ENCODE results near the gene PCSK5.

Gene PCSK5

DNA sequence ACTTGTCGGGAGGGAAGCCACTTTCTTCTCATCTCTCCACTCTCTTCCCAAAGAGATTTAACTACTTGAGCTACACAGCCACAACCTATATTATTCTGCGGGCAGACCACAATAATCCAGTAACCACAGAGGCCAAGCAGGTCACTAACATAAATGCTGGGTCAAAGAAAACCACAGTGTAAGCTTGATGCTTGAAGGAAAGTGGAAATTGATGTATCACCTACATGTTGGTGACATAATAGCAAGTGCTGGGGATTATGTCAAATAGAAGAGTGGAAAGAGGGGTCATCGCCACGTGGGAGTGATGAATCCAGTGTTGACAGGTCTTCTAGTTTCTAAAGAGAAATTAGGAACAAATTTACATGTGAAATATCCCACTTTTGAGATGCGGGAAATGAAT is 462.8 kb downstream of the PCSK5 start:
- H3K4me3 ChIP-seq (ENCODE audit: low read depth, low read length), result no peak overlapping the region
- DNase-seq (ENCODE audit: low read depth, low spot score), result no peak
- ChIA-PET POLR2A (no interaction called here), CTCF (no interaction called here)
- TF ChIP-seq, protein P1, sequence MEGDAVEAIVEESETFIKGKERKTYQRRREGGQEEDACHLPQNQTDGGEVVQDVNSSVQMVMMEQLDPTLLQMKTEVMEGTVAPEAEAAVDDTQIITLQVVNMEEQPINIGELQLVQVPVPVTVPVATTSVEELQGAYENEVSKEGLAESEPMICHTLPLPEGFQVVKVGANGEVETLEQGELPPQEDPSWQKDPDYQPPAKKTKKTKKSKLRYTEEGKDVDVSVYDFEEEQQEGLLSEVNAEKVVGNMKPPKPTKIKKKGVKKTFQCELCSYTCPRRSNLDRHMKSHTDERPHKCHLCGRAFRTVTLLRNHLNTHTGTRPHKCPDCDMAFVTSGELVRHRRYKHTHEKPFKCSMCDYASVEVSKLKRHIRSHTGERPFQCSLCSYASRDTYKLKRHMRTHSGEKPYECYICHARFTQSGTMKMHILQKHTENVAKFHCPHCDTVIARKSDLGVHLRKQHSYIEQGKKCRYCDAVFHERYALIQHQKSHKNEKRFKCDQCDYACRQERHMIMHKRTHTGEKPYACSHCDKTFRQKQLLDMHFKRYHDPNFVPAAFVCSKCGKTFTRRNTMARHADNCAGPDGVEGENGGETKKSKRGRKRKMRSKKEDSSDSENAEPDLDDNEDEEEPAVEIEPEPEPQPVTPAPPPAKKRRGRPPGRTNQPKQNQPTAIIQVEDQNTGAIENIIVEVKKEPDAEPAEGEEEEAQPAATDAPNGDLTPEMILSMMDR (IDR thresholded peaks at IDR 0.05; ENCODE audit: insufficient read depth, low read length, missing control alignments), result no peak

DNA sequence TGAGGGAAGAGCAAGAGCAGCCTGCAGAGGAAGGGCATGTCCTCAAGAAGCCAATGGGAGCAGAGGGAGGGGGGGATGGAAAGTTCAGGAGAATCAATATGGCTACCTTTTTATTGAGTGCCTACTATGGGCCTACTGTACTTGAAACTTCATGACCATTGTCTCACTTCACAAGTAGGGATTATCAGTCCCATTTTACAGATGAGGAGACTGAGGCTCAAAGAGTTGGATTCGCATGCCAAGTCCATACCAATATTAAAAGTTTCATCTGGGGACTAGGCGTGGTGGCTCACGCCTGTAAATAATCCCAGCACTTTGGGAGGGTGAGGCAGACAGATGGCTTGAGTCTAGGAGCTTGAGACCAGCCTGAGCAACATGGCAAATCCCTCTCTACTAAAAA is 463.7 kb downstream of the PCSK5 start:
- ChIA-PET POLR2A (no interaction called here), CTCF (no interaction called here)
- no peak overlapping the region for H3K4me3 ChIP-seq (ENCODE audit: low read depth, low read length)
- DNase-seq (ENCODE audit: low read depth, low spot score), result no peak
- TF ChIP-seq, protein P1 (IDR thresholded peaks at IDR 0.05; ENCODE audit: insufficient read depth, low read length, missing control alignments), result no peak

DNA sequence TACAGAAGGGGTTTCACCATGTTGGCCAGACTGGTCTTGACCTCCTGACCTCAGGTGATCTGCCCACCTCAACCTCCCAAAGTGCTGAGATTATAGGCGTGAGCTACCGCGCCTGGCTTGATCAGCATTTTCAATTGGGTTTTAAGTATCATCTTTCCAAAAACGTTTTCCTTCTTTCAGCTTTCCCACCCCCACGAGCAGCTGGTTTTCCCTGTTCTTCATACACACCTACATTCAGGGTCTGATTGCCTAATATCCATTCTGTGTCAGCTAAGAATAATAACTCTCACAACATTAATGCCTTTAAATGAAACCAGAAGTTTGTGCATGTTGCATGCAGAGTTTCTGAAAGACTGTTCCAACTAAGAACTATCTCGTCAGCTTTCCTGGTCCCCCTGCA is 465.4 kb downstream of the PCSK5 start:
- no peak overlapping the region for H3K4me3 ChIP-seq (ENCODE audit: low read depth, low read length)
- DNase-seq (ENCODE audit: low read depth, low spot score), result no peak
- TF ChIP-seq, protein P1 (IDR thresholded peaks at IDR 0.05; ENCODE audit: insufficient read depth, low read length, missing control alignments), result no peak
- ChIA-PET POLR2A (no interaction called here), CTCF (interaction anchor here (1.5 kb wide), 1 partner anchor 14 kb away, joined by 3 read pairs; no protein-coding TSS in a partner anchor)

DNA sequence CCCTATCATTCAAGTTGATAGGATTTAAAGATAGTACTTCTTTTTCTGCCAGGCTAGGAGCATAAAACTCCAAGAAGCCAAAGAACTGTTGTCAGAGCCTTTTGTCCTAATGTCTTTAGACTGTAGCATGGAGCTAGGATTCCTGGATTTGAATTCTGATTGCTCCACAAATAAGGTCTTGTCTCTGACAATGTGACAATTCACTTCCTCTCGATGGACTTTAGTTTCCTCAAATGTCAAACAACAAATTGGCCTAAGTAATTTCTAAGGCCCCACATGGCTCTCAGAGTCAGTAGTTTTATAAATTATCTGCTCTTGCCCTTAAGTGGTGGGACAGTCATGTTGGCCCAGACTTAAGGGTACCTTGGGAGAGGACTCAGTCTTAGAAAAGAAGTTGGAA is 467.1 kb downstream of the PCSK5 start:
- ChIA-PET CTCF (interaction anchor here (1.5 kb wide), 1 partner anchor 15 kb away, joined by 3 read pairs; no protein-coding TSS in a partner anchor), POLR2A (no interaction called here)

DNA sequence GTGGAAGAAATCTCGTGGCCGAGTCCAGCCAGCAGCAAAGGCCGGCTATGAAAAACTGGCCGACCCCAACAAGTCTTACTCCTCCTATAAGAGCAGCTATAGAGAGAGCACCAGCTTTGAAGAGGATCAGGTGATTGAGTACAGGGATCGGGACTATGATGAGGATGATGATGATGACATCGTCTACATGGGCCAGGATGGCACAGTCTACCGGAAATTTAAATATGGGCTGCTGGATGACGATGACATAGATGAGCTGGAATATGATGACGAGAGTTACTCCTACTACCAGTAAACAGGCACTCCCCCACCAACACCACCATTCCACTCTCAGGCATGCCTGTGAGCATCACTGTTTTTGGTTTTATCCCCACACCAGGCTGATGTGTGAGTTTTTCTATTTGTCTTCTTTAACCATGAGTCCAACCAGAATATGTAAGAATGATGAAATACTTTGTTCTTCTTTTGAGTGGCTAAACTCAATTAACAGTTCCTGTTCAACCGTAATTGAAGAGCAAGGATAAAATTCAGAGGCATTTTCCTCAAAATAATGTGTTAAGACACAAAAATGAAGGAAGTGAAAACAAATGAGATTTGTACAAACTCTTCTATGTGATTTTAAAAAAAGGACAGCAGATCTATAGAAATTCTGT is 468.3 kb downstream of the PCSK5 start:
- POLR2A ChIA-PET, result no interaction called here

More for the DNA sequence above, 467.1 kb downstream of the PCSK5 start:
- TF ChIP-seq, protein P1 (IDR thresholded peaks at IDR 0.05; ENCODE audit: insufficient read depth, low read length, missing control alignments), result no peak
- DNase-seq (ENCODE audit: low read depth, low spot score), result no peak
- H3K4me3 ChIP-seq (ENCODE audit: low read depth, low read length), result no peak overlapping the region

DNA sequence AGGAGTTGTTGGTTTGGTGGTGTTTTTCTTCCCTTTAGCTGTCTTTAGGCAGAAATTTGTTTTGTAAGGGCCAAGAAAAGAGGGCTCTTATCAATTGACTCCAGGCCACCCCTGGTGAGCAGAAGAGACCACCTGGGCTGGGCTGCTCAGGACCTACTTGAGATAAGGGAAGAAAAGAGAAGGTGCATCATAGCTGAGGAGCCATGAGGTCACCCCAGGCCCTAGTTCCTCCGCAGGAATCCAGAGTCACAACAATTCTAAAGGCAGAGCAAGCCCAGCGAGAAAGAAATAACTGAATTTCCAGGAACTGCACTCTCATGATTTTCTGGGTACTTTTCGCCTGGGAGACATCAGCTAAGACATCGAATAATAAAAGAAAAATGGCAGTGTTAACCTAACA is 468.9 kb downstream of the PCSK5 start:
- ChIA-PET CTCF (no interaction called here), POLR2A (no interaction called here)
- TF ChIP-seq, protein P1 (IDR thresholded peaks at IDR 0.05; ENCODE audit: insufficient read depth, low read length, missing control alignments), result no peak
- H3K4me3 ChIP-seq (ENCODE audit: low read depth, low read length), result no peak overlapping the region
- DNase-seq (ENCODE audit: low read depth, low spot score), result no peak

More for the DNA sequence above, 468.3 kb downstream of the PCSK5 start:
- TF ChIP-seq, protein P1 (IDR thresholded peaks at IDR 0.05; ENCODE audit: insufficient read depth, low read length, missing control alignments), result no peak
- DNase-seq (ENCODE audit: low read depth, low spot score), result no peak
- CTCF ChIA-PET, result no interaction called here
- H3K4me3 ChIP-seq (ENCODE audit: low read depth, low read length), result no peak overlapping the region

All from AG04449 (cell line).